CD4-positive, alpha-beta T cell treated with Interleukin-15 for 1 hour (primary cell): ENCODE data around the gene KCNMB2.
"Not testable (repeated sequence)": the region's sequence is repeated elsewhere in the genome, so short reads cannot be mapped to it uniquely, and the experiment has no call there.

Experiments
- DNase-seq: peaks from one replicate; pipeline ENCODE4 v3.0.0-alpha.2; 2020

The KCNMB2 gene

DNA sequence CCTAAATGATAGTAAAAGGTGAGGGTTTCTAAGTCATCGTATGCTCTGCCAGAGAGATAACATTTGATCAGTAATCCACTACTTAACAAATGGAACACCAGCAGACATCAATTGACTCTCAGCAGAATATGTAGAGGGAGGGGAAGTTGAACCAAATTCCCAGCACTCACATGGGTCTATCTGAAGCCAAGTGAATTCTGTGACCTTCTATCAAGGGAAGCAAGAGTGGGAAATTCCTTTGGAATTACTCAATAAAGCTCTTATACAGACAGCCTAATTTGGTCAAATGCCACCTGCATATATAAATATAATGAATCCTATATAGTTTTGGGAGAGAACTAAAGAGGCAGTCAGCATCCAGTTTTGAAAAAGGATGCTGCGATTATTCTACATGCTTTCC lies 15.8 kb upstream of the KCNMB2 start:
- DNase-seq: no peak

DNA sequence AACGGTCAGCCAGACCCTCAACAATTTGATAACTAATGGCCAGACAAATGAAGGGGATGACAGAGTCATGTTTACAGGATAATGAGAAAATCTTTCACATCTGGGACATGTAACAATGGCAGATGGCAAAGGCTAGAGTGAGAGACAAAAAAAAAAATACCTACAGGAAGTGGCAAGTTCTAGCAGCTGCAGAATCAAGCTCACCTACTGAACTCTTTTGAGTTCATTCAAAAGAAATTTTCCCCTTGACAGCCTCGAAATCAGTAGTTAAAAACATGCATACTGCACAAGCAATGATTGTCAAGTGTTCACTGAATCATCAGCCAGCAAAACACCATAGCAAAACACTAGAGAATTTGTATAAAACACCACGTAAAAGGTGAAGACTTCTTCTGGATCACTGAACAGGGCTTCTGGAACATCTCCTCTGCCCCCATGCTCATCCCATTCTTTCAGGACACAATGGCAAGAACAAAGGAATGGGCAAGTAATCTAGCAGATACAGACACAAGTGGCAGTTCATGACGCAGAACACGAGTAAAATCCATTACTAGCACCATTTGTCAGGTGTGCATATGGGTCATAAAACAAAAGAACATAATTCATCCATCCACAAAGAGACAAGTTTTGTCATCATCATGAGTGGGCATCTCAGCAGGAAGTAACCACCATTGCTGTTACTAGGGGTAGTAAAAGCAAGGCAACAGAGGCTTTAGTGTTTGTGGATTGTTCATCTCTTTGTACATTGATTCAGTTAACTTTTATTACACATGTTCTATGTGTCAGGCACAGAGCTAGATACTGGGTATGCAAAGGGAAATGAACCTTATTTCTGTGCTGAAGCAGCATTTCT lies 13.8 kb upstream of the KCNMB2 start:
- no peak for DNase-seq

DNA sequence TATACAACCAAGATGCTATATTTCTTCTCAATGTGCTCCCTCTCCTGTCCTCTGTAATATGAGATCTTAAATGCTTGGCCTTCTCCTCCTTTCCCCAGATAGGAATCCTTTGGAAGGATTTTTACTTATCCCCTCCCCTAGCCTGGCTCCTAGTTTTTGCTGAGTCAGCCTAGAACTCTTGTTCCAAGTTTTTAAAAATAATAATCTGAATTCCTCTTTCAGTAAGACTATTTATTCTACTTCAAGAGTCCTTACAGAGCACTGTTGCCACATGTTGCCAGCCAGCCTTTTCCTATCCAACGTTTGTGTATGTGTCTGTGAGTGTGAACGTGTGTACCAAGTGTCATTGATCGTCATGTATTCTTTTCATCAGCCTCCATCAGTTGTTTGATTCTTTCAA lies 11.0 kb upstream of the KCNMB2 start:
- no peak for DNase-seq

DNA sequence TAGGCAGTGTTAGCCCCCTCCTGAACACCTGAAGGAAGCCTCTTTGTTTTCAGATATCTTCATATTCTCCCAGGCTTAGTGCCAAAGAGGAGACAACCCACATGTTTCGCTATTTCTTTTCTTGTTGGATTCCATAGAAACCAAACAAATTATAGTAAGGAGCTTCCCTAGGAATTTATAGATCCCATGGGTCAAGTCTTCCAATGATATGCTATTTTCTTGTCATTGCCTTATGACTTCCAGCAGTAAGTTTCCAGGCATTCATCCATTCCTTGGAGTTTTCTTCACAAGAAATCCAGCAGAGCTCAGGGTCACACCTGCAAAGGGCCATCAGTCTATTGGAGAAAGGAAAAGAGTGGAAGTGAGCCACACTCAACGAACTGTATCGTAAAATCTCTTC lies 9.9 kb upstream of the KCNMB2 start:
- no peak for DNase-seq

DNA sequence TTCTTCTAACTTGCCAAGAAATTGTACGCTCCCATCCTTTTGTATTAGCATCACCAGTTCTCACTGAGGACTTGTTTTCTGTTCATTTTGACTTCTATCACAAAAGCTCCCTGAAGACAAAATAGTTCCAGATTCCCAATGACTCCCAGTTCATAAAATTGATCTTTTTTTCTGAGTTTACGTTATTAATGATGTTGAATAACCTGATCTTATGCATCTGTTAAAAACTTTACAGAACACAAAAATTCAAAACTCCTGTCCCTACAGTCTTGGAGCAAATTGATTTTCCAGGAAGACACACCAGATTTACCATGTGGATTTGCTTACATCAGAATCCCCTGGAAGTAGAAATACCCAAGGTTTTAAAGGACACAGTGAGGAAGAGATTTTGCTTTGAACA lies 8.3 kb upstream of the KCNMB2 start:
- DNase-seq: no peak

DNA sequence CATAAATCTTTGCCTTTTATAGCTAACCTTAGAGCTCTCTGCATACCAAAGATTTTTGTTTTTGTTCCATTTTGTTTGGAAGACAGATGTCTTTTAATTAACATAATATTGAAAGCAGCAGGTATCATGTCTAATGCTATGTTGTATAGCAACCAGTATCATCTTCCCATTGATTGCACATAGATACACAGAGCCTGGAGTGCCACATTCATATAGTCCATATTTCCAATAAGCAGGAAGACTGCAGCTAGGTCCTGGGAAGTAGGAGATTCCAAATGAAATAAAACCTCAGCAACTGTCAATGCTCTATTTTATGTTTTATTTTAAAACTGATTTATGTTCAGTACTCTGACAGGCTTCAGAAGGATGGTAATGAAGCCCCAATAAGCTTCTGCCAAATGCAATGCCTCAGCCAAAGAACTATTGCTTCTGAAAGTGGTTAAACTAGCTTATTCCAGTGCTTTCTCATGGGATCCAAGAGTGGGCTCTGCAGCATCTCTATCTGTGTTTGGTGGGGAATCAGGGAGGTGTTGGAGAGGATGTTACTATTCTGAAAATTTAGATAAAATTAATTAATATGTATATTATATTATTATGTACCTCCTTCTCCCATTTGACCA lies 6.5 kb upstream of the KCNMB2 start:
- DNase-seq: no peak

DNA sequence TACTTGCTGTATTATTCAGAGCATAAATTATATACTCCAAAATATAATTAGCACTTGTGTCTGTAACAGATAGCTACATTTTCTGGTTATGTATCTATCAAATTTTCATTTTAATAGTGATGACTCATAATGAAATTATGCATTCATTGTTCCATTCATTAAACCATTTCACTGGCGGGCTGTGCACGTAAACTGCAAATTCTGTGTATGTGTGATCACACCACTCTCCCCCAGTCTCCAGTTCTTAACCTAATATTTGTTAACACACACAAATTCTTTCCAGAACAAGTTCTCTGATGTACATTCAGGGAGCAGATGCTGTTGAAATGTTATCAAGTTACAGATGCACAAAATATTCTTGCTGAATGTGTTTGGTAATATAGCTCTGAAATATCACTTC lies 3.8 kb upstream of the KCNMB2 start:
- no peak for DNase-seq

DNA sequence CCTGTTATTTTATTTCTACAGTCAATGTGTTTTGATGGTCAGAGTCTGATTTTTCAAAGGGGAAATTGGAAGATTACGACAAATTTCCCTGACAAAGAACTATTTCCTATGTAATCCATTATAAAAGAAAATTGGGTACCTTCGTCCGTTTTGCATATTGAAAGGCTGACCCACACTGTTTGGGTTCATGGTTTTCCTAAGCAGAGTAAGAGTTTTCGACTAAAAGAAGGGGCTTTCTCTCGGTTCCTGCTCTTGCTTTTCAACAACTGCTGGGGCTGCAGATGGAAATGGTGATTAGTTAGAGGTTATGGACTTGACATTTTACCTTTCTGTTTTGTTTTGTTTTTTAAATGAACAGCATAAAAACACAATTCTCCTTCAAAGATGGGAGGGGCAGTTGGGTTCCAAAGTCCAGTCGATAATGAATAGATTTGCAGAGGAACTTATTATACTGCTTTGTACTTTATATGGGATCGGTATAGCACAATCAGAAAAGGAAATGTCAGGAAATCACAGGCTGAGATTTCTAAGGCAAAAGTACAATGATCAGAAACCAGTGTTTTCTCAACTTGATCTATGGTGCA lies 978 bp downstream of the KCNMB2 start:
- DNase-seq: no peak

DNA sequence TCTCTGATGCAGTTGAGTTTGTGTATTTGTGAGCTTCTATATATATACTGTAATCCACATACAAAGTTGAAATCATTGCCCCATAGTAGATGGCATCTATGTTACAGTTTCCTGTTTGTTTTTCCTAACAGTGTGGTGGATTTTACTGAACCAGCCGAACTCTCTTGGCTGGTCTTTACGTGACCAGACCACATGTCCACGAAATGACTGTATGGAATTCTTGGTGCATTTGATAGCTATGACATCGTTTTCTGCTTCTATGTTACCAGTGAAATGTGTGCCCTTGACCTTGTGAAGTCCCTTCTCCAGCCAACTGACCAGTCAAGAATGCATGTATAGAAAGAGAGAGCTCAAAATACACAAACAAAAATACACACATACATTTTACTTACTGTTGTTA lies 1.8 kb downstream of the KCNMB2 start:
- DNase-seq: no peak

DNA sequence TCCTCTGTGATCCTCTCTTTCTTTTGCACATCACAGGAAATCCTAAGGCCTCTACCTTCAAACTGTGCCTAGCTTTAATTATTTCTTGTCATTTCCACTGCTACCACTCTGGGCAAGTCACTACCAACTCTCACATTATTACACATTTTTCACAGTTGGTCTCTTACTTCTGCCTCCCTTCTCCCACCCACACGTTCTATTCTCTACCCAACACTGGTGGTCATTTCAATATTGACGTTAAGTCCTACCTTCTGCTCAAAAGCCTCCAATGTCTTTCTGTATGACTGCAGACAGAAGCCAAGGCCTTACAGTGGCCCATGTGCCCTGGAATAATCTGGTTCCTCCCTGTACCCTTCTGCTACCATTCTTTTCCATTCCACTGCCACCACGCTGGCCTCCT lies 3.9 kb downstream of the KCNMB2 start:
- DNase-seq: no peak

DNA sequence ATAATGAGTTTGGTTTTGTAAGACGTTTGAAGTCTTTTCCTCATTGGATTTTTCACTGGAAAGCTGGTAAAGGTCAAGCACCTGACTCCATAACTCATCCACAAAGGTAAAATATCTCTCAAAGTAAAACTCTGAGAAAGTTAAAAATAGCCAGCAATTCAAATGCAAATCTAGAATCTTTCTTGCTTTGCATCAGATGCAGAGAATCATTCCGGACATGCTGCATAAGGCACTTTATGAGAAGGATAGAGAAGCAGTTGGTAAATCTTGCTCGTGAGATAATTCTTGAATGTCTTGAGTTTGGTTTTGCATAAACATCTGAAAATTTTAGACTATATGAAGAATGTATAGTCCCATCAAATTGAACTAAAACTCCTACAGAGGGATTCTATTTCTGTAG lies 9.1 kb downstream of the KCNMB2 start:
- no peak for DNase-seq

DNA sequence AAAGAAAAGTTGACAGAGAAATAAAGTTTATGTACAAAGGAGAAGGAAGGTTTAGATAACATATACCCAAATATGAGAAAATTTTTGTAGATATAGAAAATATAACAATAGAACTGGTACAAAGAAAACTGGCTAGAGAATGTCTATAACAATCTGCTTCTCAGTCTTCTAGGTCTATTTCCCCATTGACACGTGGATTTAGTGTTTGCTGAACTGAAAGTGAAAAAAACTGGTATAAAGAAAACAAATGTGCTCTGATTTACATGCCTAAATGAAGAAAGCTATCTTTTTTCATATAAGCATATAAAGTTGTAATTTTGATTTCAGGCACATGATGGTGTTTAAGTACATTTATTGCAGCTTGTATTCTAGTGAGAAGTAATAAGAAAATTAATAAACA lies 9.8 kb downstream of the KCNMB2 start:
- no peak for DNase-seq

DNA sequence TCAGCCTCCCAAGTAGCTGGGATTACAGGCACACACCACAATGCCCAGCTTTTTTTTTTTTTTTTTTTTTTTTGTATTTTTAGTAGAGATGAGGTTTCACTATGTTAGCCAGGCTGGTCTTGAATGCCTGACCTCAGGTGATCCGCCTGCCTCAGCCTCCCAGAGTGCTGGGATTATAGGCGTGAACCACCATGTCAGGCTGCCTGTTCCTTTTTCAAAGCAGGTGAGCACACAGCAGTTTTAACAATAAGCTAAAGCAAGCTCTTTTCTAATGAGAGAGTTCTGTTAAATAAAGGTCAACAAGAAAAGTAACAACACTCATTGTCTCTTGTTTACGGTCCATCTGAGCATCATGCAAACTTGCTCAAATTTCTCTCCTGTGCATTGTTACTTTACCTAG lies 13.2 kb downstream of the KCNMB2 start:
- DNase-seq: not testable (repeated sequence)

DNA sequence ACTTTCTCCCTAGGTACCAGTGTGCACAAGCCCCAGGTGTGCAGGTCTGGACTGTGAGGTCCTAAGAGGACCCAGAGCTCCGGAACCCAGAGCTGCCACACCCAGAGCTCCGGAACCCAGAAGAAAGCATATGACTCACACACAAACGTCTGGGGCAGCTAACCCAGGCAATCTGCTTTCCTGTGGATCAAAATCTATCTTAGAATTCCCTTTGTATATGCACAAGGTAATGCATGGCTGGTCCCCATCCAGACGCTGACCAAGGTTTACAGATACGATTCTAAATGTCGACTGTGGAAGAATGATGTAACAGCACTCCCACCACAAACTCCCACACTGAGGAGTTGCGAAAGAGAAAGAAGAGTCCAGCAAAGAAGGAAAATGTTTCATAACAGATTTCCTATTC lies 15.7 kb downstream of the KCNMB2 start:
- no peak for DNase-seq

DNA sequence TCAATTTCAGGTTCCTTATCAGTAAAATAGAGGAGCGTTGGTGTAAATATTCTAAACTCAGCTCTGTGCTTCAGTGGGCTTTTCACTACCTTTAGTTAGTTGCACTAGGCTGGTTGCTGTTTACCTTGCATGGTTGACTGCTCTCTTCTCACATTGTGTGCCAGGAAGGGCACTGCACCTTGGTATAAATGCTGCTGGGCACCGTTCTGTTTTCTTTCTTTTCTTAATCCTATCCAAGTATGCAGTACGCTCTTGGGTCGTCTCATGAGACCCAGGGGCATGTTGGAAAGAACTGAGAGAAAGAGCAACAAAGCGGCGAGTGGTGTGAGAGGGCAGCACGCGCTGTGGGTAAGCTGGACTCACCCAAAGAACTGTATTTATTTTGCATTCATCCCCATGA lies 22.4 kb downstream of the KCNMB2 start:
- DNase-seq: no peak

DNA sequence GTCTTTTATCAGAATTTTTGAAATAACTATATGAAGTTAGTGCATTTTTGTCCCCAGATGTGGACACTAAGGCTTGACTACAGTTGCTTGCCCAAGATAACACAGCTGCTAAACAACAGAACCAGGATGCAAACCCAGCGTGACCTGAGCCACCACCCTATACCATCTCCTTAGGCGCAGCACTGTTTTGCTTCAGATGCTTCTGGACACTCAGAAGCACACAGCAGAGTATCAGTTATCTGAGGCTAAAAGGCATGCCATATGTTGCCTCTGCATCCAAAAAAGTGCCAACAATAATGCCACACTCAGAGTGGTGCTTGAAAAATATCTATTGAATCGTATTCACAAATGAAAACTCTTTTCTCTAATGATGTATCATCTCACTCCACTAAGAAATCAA lies 24.5 kb downstream of the KCNMB2 start:
- no peak for DNase-seq

DNA sequence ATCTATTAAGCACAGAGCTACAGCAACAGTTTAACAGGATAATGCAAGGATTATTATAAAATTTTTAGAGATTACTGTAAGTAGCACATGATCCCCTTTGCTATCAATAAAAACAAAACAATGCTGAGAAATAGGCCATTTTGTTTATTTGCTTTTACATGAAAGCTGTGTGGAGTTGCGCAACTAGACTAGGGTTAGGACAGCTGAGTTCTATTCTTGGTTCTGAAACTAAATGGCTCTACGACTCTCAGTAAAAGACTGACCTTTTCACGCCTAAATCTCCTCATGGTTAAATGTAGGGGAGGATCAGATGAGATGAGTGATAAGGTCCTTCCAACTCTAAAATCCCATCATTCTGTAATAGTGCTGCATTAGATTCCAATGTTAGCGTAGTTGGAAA lies 25.0 kb downstream of the KCNMB2 start:
- no peak for DNase-seq

DNA sequence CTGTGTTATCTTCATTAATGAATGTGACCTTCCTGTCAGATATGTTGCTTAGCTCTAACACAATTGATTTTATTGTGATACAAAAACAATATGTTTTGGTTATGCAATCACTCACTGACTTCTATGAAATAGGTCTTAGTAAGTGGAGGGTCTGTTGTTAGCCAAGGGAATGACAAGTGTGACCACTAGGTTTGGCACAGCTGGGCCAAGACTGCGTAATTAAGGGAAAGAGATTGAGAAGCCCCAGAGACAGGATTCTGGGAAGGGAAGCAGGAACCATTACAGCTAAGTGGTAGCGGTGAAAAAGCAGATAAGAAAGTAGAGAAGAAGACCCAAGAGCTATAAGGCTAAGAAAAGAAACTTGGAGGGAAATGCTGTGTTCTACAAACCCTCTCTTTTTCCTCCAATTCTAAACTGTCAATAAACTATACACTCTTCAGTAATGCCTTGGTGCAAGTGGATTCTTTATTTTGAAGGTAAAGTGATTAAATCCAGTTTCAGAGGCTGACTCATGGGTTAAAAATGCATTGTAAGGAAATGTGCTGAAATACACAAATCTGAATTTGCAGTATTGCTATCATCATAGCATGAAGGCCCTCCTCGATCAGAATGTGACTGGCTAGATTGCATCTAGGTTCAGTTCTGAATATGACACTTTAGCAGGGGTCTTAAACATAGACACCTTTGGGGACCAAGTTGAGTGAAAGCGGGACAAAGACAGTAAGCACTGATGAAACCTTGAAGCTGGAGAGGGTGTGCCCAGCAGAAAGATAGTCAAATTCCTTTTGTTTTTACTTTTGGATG lies 26.1 kb downstream of the KCNMB2 start:
- DNase-seq: no peak

DNA sequence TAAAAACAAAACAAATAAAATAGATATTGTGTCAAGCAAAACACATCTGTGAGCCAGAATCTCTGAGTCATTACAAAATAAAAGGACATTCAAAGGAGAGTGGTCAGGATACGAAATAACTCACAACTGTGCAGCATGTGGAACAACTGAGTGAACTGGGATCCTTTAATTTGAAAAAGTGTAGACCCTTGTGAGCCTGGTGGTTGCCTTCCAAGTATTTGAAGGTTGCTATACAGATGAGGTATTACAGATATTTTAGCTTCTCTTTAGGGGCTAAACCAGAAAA lies 26.7 kb downstream of the KCNMB2 start:
- DNase-seq: no peak

DNA sequence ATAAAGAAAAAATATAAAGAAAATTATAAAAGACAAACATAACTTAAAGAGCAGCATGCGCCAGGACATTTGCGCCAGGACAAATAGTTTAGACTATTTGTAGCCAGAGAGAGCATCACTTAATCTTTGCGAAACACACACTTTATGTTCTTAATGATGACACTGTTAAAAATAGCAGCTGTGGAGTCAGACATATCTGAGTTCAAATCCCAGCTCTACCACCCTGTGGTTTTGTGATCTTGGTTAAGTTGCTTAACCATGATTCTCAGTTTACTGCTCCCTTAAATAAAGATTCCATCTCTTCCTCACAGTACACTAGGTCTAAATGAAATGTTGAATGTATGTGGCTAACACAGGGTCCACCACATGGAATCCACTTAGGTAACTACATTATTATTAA lies 31.4 kb downstream of the KCNMB2 start:
- DNase-seq: no peak

DNA sequence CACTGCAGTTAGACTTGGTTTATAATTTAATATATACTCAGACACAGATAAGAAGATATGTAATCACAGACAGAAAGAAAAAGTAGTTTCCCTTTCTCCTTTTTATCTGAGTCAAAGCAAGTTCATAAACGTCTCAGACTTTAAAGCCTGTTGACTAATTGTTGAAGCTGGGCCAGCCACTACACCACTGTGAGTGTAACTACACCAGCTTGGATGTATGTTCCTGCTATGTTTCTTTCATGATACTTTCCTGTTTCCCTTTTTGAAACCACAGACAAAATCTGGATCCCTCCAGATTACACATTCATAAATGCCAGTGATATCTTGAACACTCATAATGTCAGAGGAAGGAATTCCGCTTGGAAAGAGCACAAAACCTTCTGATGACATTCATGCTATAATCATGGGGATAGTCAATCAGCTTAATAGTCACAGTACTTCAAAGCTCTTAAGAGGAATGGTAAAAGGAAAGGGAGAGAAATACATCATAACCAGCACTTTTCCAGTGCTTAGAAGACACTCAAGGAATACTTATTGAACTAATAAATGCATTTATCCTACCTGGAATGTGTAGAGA lies 32.0 kb downstream of the KCNMB2 start:
- no peak for DNase-seq

DNA sequence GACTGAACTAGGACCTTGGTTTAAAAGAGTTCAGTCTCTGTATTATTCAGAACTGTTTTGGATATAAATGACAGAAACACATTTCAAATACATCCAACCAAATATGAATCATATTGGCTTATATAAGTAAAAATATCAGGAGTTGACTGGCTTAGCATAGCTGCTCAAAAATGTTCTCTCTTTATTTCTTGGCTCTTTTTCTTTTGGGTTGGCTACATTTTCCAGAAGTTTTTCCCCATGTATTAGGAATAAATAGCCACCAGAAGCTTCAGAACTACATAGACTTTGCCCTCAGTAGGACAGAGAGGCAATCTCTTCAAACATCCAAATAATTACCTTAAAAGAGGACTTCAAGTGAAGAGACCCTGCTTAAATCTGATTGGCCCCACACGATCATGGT lies 32.7 kb downstream of the KCNMB2 start:
- no peak for DNase-seq

DNA sequence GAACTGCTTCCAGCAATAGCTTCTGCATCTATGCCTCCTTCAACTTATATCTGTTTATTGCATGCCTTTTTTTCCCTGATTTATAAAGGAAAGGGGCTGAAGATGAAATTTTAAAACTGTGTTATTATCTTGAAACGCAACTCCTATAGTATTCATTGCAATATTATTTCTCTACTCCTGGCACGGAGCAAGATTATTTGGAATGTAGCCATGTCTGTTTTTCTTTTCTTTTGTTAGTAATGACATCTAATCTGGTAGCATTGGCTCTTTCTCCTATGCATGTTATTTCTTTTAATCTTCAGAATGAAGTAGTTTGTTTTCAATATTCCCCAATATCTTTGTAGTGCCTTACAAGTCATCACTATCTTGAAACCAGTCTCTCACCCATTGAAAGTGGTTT lies 33.6 kb downstream of the KCNMB2 start:
- DNase-seq: no peak
